Activated CD8-positive, alpha-beta T cell treated with anti-CD3 and anti-CD28 coated beads for 36 hours (primary cell): Measurements from ENCODE around the gene SMU1. TPM values are rescaled to one million over a fixed set of nuclear protein-coding genes. Genes with fewer than 3 reads are reported as not detected.
A peak's percentile ranks its signal among the peaks of the same experiment; 100 is the strongest.

ENCODE experiments used
- ATAC-seq: fragments of 200-7000 bp; cut with Tn5 transposase; one replicate; pipeline ENCODE4 v1.10.0; 2021; ENCODE audit warnings: mild to moderate bottlenecking, moderate library complexity
- CTCF ChIA-PET: fragments of 350-600 bp; sonication (Branson Sonifier 250); formaldehyde crosslinking; loops from one replicate; lab custom pipeline; 2021; ENCODE audit warnings: antibody characterized with exemption; lab: Charles Lee
- POLR2A ChIA-PET: fragments of 350-600 bp; sonication (Branson Sonifier 250); formaldehyde crosslinking; loops from one replicate; lab custom pipeline; 2021; ENCODE audit warnings: antibody characterized with exemption; lab: Charles Lee
- DNase-seq: peaks from one replicate; pipeline ENCODE4 v3.0.0-alpha.2; 2020
- H3K27ac Mint-ChIP-seq: one replicate; pipeline ENCODE4 v1.8.0; 2021; ENCODE audit warnings: mild to moderate bottlenecking, mixed read lengths
- H3K27me3 Mint-ChIP-seq: one replicate; pipeline ENCODE4 v1.8.0; 2021; ENCODE audit warnings: mixed read lengths
- H3K36me3 Mint-ChIP-seq: one replicate; pipeline ENCODE4 v1.8.0; 2021; ENCODE audit warnings: low read depth, mixed read lengths
- H3K4me1 Mint-ChIP-seq: one replicate; pipeline ENCODE4 v1.8.0; 2021; ENCODE audit warnings: low read depth, mixed read lengths
- H3K4me3 Mint-ChIP-seq: one replicate; pipeline ENCODE4 v1.8.0; 2021; ENCODE audit warnings: mild to moderate bottlenecking, moderate library complexity, mixed read lengths
- H3K9me3 Mint-ChIP-seq: one replicate; pipeline ENCODE4 v1.8.0; 2021; ENCODE audit warnings: mixed read lengths
- intact Hi-C: fragments of 100-400 bp; cut with micrococcal nuclease; formaldehyde crosslinking; loops from one replicate; pipeline ENCODE4 v1.10.0; 2022
- total RNA-seq, 2 experiments: library from RNA; stranded (reverse); gene quantifications; one replicate each; pipeline ENCODE4 v1.2.3, GENCODE V29; 2021
- TF ChIP-seq, protein P1 (sequence below): fragments of 200-600 bp; IDR thresholded peaks from one replicate; pipeline ENCODE4 v1.8.0; 2022; ENCODE audit warnings: antibody characterized with exemption, mild to moderate bottlenecking

Gene SMU1
- total RNA-seq, 2 experiments from 2014 or later = 23.8 to 23.9 TPM

GRCh38 chr9:33044677-33045282 is 31.7 kb downstream of the SMU1 start:
- Mint-ChIP-seq H3K36me3 (peaks cover 44% of the 10 kb centered on the region), H3K4me1 (peaks cover 20% of the 10 kb centered on the region), H3K9me3 (no peaks in the 10 kb centered on the region), H3K27ac (peak overlapping the region; percentile 72), H3K27me3 (no peaks in the 10 kb centered on the region), H3K4me3 (peak overlapping the region; percentile 69)
- POLR2A ChIA-PET = interaction anchor here (0.7 to 9.5 kb wide), 8 partner anchors 10 to 218 kb away, joined by 3 to 127 read pairs (median 3); partner anchors contain the start of gene DNAJA1
- ATAC-seq (no peak), DNase-seq (no peak)
- CTCF ChIA-PET = interaction anchor here (1.6 kb wide), 1 partner anchor 19 kb away, joined by 4 read pairs; the partner anchor contains the start of gene DNAJA1
- intact Hi-C loops = no loop called here
- TF ChIP-seq, protein P1, sequence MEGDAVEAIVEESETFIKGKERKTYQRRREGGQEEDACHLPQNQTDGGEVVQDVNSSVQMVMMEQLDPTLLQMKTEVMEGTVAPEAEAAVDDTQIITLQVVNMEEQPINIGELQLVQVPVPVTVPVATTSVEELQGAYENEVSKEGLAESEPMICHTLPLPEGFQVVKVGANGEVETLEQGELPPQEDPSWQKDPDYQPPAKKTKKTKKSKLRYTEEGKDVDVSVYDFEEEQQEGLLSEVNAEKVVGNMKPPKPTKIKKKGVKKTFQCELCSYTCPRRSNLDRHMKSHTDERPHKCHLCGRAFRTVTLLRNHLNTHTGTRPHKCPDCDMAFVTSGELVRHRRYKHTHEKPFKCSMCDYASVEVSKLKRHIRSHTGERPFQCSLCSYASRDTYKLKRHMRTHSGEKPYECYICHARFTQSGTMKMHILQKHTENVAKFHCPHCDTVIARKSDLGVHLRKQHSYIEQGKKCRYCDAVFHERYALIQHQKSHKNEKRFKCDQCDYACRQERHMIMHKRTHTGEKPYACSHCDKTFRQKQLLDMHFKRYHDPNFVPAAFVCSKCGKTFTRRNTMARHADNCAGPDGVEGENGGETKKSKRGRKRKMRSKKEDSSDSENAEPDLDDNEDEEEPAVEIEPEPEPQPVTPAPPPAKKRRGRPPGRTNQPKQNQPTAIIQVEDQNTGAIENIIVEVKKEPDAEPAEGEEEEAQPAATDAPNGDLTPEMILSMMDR = no peak

DNA sequence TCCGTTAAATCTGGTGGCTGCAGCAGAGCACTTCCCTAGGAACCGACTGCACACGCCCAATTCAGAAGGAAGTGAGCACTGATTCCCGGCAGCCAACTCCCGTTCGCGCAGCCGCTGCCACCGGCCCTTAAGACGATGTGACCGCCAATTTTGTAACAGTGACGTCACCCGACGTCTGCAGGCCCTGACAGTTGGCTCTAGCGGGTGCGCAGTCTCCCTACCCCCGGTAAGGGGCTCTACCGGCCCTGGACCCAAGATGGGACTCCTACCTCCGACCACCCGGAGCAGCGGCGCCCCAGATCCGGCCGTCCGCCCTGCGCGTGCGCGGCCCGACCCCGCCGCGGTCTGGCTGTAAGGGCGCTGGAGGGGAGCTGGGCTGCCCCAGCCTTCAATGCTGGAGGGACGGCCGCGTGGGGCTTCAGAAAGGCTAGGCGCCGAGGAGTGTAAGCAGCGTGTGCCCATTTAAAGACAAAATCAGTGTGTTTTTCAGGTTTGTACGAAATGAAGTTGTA is 32.3 kb downstream of the SMU1 start:
- peak overlapping the region; percentile 47 for H3K27ac Mint-ChIP-seq
- H3K27me3 Mint-ChIP-seq = no peaks in the 10 kb centered on the region
- peak; percentile 85 for DNase-seq
- CTCF ChIA-PET = no interaction called here
- peaks cover 41% of the 10 kb centered on the region for H3K36me3 Mint-ChIP-seq
- POLR2A ChIA-PET = interaction anchor here (0.7 to 9.5 kb wide), 8 partner anchors 10 to 218 kb away, joined by 3 to 127 read pairs (median 3); partner anchors contain the start of gene DNAJA1
- H3K4me3 Mint-ChIP-seq = peak overlapping the region; percentile 69
- TF ChIP-seq, protein P1 = no peak
- no peaks in the 10 kb centered on the region for H3K9me3 Mint-ChIP-seq
- intact Hi-C loops = no loop called here
- H3K4me1 Mint-ChIP-seq = peaks cover 15% of the 10 kb centered on the region
- peak; percentile 88 for ATAC-seq

GRCh38 chr9:33043671-33044070 is 32.8 kb downstream of the SMU1 start:
- Mint-ChIP-seq H3K36me3 (peaks cover 40% of the 10 kb centered on the region), H3K9me3 (no peaks in the 10 kb centered on the region), H3K4me1 (peaks cover 15% of the 10 kb centered on the region), H3K27me3 (no peaks in the 10 kb centered on the region), H3K27ac (peak overlapping the region; percentile 47), H3K4me3 (peak overlapping the region; percentile 69)
- CTCF ChIA-PET = no interaction called here
- DNase-seq (no peak), ATAC-seq (no peak)
- TF ChIP-seq, protein P1 = no peak
- POLR2A ChIA-PET = interaction anchor here (0.9 to 9.5 kb wide), 5 partner anchors 17 to 129 kb away, joined by 3 to 127 read pairs (median 5); partner anchors contain the start of gene DNAJA1
- intact Hi-C loops = no loop called here

- POLR2A ChIA-PET = interaction anchor here (0.9 to 9.5 kb wide), 2 partner anchors 15 to 29 kb away, joined by 3 to 127 read pairs; partner anchors contain the start of gene DNAJA1
- intact Hi-C loops = no loop called here
- H3K9me3 Mint-ChIP-seq = no peaks in the 10 kb centered on the region
- no peak overlapping the region for H3K27ac Mint-ChIP-seq
- no peak for DNase-seq
- TF ChIP-seq, protein P1 = no peak
- H3K27me3 Mint-ChIP-seq = no peaks in the 10 kb centered on the region
- H3K4me3 Mint-ChIP-seq = no peak overlapping the region
- CTCF ChIA-PET = no interaction called here
- peaks cover 40% of the 10 kb centered on the region for H3K36me3 Mint-ChIP-seq
- H3K4me1 Mint-ChIP-seq = peaks cover 15% of the 10 kb centered on the region
- no peak for ATAC-seq
Observed at GRCh38 chr9:33042473-33042872, 34.0 kb downstream of the SMU1 start.
